Spleen (tissue), 11 donors: Measurements from ENCODE around the gene ARSK. TPM values are rescaled to one million over a fixed set of nuclear protein-coding genes. Genes with fewer than 3 reads are reported as not detected.
"Not testable (repeated sequence)": the region's sequence is repeated elsewhere in the genome, so short reads cannot be mapped to it uniquely, and the experiment has no call there.

ENCODE experiments used
- DNase-seq: peaks from one replicate; pipeline ENCODE4 v3.0.0-alpha.2; 2020
- H3K27ac ChIP-seq, 8 donors: fragments of 200-600 bp; sonication (generic) in 7 of 8; 1 replicate in 4 of 8; 2 replicates in 4 of 8; pipeline versions ENCODE4 v1.5.0 to v1.8.0; 2016 to 2021; ENCODE audit warnings: inconsistent platforms in 4 of 8, mild to moderate bottlenecking in 4 of 8, moderate library complexity in 1 of 8
- H3K27me3 ChIP-seq, 7 donors: fragments of 200-600 bp; sonication (generic) in 6 of 7; replicated peaks in 1 of 7; 1 replicate in 4 of 7; 2 replicates in 3 of 7; pipeline versions ENCODE4 v1.5.0 to v1.8.0; 2016 to 2021; ENCODE audit warnings: inconsistent platforms in 3 of 7, mild to moderate bottlenecking in 1 of 7
- H3K36me3 ChIP-seq, 6 donors: fragments of 200-600 bp; sonication (generic) in 5 of 6; 1 replicate in 4 of 6; 2 replicates in 2 of 6; pipeline versions ENCODE4 v1.5.0 to v1.8.0; 2016 to 2021; ENCODE audit warnings: inconsistent platforms in 2 of 6
- H3K4me1 ChIP-seq, 6 donors: fragments of 200-600 bp; sonication (generic) in 5 of 6; 1 replicate in 3 of 6; 2 replicates in 3 of 6; pipeline versions ENCODE4 v1.5.0 to v1.8.0; 2016 to 2021; ENCODE audit warnings: inconsistent platforms in 3 of 6
- H3K4me3 ChIP-seq, 8 donors: fragments of 200-600 bp; sonication (generic) in 7 of 8; 1 replicate in 4 of 8; 2 replicates in 4 of 8; pipeline versions ENCODE4 v1.5.0 to v1.8.0; 2016 to 2021; ENCODE audit warnings: inconsistent platforms in 4 of 8, mild to moderate bottlenecking in 4 of 8, moderate library complexity in 2 of 8
- H3K9me3 ChIP-seq, 8 donors: fragments of 200-600 bp; sonication (generic) in 7 of 8; 1 replicate in 4 of 8; 2 replicates in 4 of 8; pipeline versions ENCODE4 v1.5.0 to v1.8.0; 2016 to 2021; ENCODE audit warnings: inconsistent platforms in 4 of 8
- CTCF ChIP-seq, 11 experiments: fragments of 200-600 bp in 7 of 11; fragments of 450-650 bp in 4 of 11; sonication (generic) in 4 of 11; IDR thresholded peaks in 8 of 11; conservative IDR thresholded peaks in 3 of 11; 1 replicate in 7 of 11; 2 replicates in 4 of 11; pipeline versions ENCODE4 v1.4.0 to v1.8.0; 2016 to 2021; ENCODE audit warnings: antibody characterized with exemption in 11 of 11, inconsistent platforms in 4 of 11, mild to moderate bottlenecking in 1 of 11
- POLR2A ChIP-seq, 3 donors: fragments of 450-650 bp; IDR thresholded peaks; one replicate each; pipeline ENCODE4 v1.5.1; 2017; ENCODE audit warnings: antibody characterized with exemption in 3 of 3, mild to moderate bottlenecking in 1 of 3
- POLR2AphosphoS5 ChIP-seq, 3 donors: sonication (generic); formaldehyde crosslinking; IDR thresholded peaks; one replicate each; pipeline ENCODE4 v1.5.1; 2017; ENCODE audit warnings: antibody characterized with exemption in 3 of 3
- WGBS, 5 donors: extraction: QIAGEN DNeasy Blood & Tissue Kit in 3 of 5; methylation state at CpG; one replicate each; pipeline versions ENCODE4 v1.1.5 to v1.1.7; 2013 to 2018; 5-methylcytosine and 5-hydroxymethylcytosine counted together
- intact Hi-C: fragments of 100-400 bp; cut with DNase I; formaldehyde crosslinking; loops from one replicate; pipeline ENCODE4 v1.15.0; 2023; ENCODE audit warnings: low total_unique reads
- polyA plus RNA-seq, 3 donors: library from polyadenylated mRNA; stranded (reverse); fragments of 200-250 nt; gene quantifications; one replicate each; pipeline ENCODE4 v1.2.1, GENCODE V29; 2013
- total RNA-seq, 7 donors: library from RNA; depleted of rRNA in 3 of 7; stranded (reverse); fragments of >200 nt in 3 of 7; fragmentation: NEBNext Ultra II Directional in 4 of 7; extraction: Animal tissue kit (Norgen Biotek cat#: 25700) in 4 of 7; gene quantifications; one replicate each; pipeline versions ENCODE4 v1.1.0 to v1.2.1, GENCODE V29; 2016 to 2021
- donor health status: healthy with polysubstance abuse.
- donor health status: DM: no; HTN: no; CAD: no; lungs with moderate emphysema.
- donor health status: DM: no; HTN: no; CAD: no.
- donor health status: Bipolar disorder and iron deficiency.
- donor health status: healthy.
- donor health status: DM: no; HTN: no; CAD: no.
- donor health status: DM: yes; HTN: yes; CAD: no.

Gene ARSK
- total and polyA plus RNA-seq, 10 donors: 1.6 to 7.9 (median 3.2) TPM

- H3K36me3 ChIP-seq: no peaks in the 10 kb centered on the region
- no peak for DNase-seq
- TF ChIP-seq CTCF (IDR thresholded peaks at IDR 0.05 in 8 of 11, conservative IDR thresholded peaks at IDR 0.05 in 3 of 11) (no peak), POLR2A (IDR thresholded peaks at IDR 0.05) (no peak), POLR2AphosphoS5 (IDR thresholded peaks at IDR 0.05) (no peak)
- intact Hi-C loops: loop anchor here (10.0 kb wide), 1 partner anchor 692 kb away; no protein-coding TSS in a partner anchor
- no peaks in the 10 kb centered on the region for H3K27me3 ChIP-seq
- H3K9me3 ChIP-seq: no peaks in the 10 kb centered on the region
- WGBS, 5 donors: 87 to 95% (median 92%) methylated on average over 7 of the region's 7 CpGs
- H3K4me1 ChIP-seq: peaks cover 10 to 36% (median 22%) of the 10 kb centered on the region in 6 donors
- no peak overlapping the region for H3K4me3 ChIP-seq
- no peak overlapping the region for H3K27ac ChIP-seq
Observed at GRCh38 chr5:95643152-95643551, 88.3 kb downstream of the ARSK start.

- Histone ChIP-seq H3K4me3 (no peak overlapping the region), H3K27me3 (no peaks in the 10 kb centered on the region), H3K4me1 (peaks cover 11 to 42% (median 24%) of the 10 kb centered on the region in 6 donors), H3K36me3 (no peaks in the 10 kb centered on the region), H3K27ac (peak overlapping the region in 3 of 8 donors; percentile 92 to 95 (median 94)), H3K9me3 (no peaks in the 10 kb centered on the region)
- no peak for TF ChIP-seq POLR2AphosphoS5 (IDR thresholded peaks at IDR 0.05)
- TF ChIP-seq POLR2A (IDR thresholded peaks at IDR 0.05): no peak
- TF ChIP-seq CTCF (IDR thresholded peaks at IDR 0.05 in 8 of 11, conservative IDR thresholded peaks at IDR 0.05 in 3 of 11): peak; percentile 29 to 80 (median 71)
- 14 to 23% (median 18%) methylated on average over 4 of the region's 4 CpGs for WGBS, 5 donors
- DNase-seq: no peak
- intact Hi-C loops: loop anchor here (5.0 to 10.0 kb wide), 2 partner anchors 203 to 690 kb away; no protein-coding TSS in a partner anchor
Observed at GRCh38 chr5:95644351-95645042, 89.6 kb downstream of the ARSK start.

- H3K27me3 ChIP-seq, H3K9me3 ChIP-seq, H3K36me3 ChIP-seq, DNase-seq: not testable (repeated sequence)
- Histone ChIP-seq H3K4me3 (peak overlapping the region in 6 of 8 donors; percentile 39 to 66 (median 50)), H3K27ac (peak overlapping the region in 7 of 8 donors; percentile 89 to 95 (median 94)), H3K4me1 (peaks cover 11 to 42% (median 24%) of the 10 kb centered on the region in 6 donors)
- intact Hi-C loops: loop anchor here (5.0 to 10.0 kb wide), 2 partner anchors 201 to 689 kb away; no protein-coding TSS in a partner anchor
- 87 to 94% (median 91%) methylated on average over 14 to 17 of the region's 17 CpGs for WGBS, 5 donors
Observed at GRCh38 chr5:95646226-95646568, 91.3 kb downstream of the ARSK start.

GRCh38 chr5:95646569-95647431 is 91.9 kb downstream of the ARSK start, which contains the start of gene RFESD:
Gene RFESD, plus strand, starts transcription at chr5:95646777. Its CDS starts 5,495 bp downstream, at chr5:95652272.
- H3K9me3 ChIP-seq: no peaks in the 10 kb centered on the region
- no peaks in the 10 kb centered on the region for H3K36me3 ChIP-seq
- intact Hi-C loops: loop anchor here (5.0 to 10.0 kb wide), 2 partner anchors 201 to 688 kb away; no protein-coding TSS in a partner anchor
- H3K4me1 ChIP-seq: peaks cover 11 to 42% (median 24%) of the 10 kb centered on the region in 6 donors
- H3K27ac ChIP-seq: peak within 1 kb of the TSS; percentile 89 to 95 (median 94)
- TF ChIP-seq POLR2AphosphoS5 (IDR thresholded peaks at IDR 0.05) (peak; percentile 98 to 99 (median 99)), POLR2A (IDR thresholded peaks at IDR 0.05) (peak; percentile 33 to 93 (median 80)), CTCF (IDR thresholded peaks at IDR 0.05 in 8 of 11, conservative IDR thresholded peaks at IDR 0.05 in 3 of 11) (peak in 5 of 11 experiments; percentile 29 to 58 (median 41))
- 1 to 3% (median 1%) methylated on average over 17 to 60 of the region's 60 CpGs for WGBS, 5 donors
- H3K4me3 ChIP-seq: peak within 1 kb of the TSS; percentile 39 to 67 (median 50)
- H3K27me3 ChIP-seq: no peaks in the 10 kb centered on the region
- DNase-seq: peak; percentile 100
